SK-N-SH treated with all-trans-retinoic acid at 6 μM for 48 hours (cell line): ENCODE data around the gene MORF4L1.

Experiments
- ATAC-seq: fragments of 200-7000 bp; cut with Tn5 transposase; 3 replicates; pipeline ENCODE4 v1.9.1; 2020; ENCODE audit warnings: mild to moderate bottlenecking, moderate library complexity
- ARNTL ChIP-seq: fragments of 450-650 bp; formaldehyde crosslinking; IDR thresholded peaks from 2 replicates; pipeline ENCODE4 v1.5.0; 2020; ENCODE audit warnings: low read depth, mild to moderate bottlenecking, moderate library complexity, borderline replicate concordance
- CSDC2 ChIP-seq: fragments of 250-450 bp; sonication (Bioruptor Pico); IDR thresholded peaks from 2 replicates; pipeline ENCODE4 v1.5.0; 2020; ENCODE audit warnings: mild to moderate bottlenecking, moderate library complexity
- ESRRG ChIP-seq: fragments of 250-450 bp; sonication (Bioruptor Pico); IDR thresholded peaks from 2 replicates; pipeline ENCODE4 v1.6.1; 2021; ENCODE audit warnings: mild to moderate bottlenecking
- GLIS3 ChIP-seq: fragments of 250-450 bp; sonication (Bioruptor Pico); IDR thresholded peaks from 2 replicates; pipeline ENCODE4 v1.5.0; 2020; ENCODE audit warnings: mild to moderate bottlenecking, moderate library complexity
- ISL1 ChIP-seq: fragments of 250-450 bp; sonication (Bioruptor Pico); IDR thresholded peaks from 2 replicates; pipeline ENCODE4 v2.1.2; 2022; ENCODE audit warnings: mild to moderate bottlenecking, moderate library complexity
- OSR1 ChIP-seq: fragments of 250-450 bp; sonication (Bioruptor Pico); IDR thresholded peaks from 2 replicates; pipeline ENCODE4 v1.8.0; 2022; ENCODE audit warnings: moderate library complexity, mild to moderate bottlenecking, inconsistent platforms
- POU6F1 ChIP-seq: fragments of 250-450 bp; sonication (Bioruptor Pico); IDR thresholded peaks from 2 replicates; pipeline ENCODE4 v1.8.0; 2021; ENCODE audit warnings: low read depth, mild to moderate bottlenecking, moderate library complexity, borderline replicate concordance
- PPARA ChIP-seq: fragments of 250-450 bp; sonication (Bioruptor Pico); IDR thresholded peaks from 2 replicates; pipeline ENCODE4 v1.5.0; 2020; ENCODE audit warnings: mild to moderate bottlenecking, borderline replicate concordance
- RARB ChIP-seq: fragments of 250-450 bp; sonication (Bioruptor Pico); IDR thresholded peaks from 2 replicates; pipeline ENCODE4 v1.8.0; 2021; ENCODE audit warnings: mild to moderate bottlenecking, moderate library complexity
- SNAI2 ChIP-seq: fragments of 250-450 bp; sonication (Bioruptor Pico); IDR thresholded peaks from 2 replicates; pipeline ENCODE4 v1.5.0; 2020; ENCODE audit warnings: mild to moderate bottlenecking, moderate library complexity
- TCF4 ChIP-seq: fragments of 250-450 bp; sonication (Bioruptor Pico); IDR thresholded peaks from 2 replicates; pipeline ENCODE4 v1.8.0; 2021; ENCODE audit warnings: mild to moderate bottlenecking, moderate library complexity, borderline replicate concordance
- TOX ChIP-seq: fragments of 250-450 bp; sonication (Bioruptor Pico); IDR thresholded peaks from 2 replicates; pipeline ENCODE4 v1.8.0; 2021; ENCODE audit warnings: mild to moderate bottlenecking, moderate library complexity, borderline replicate concordance
- ZC3H10 ChIP-seq: fragments of 250-450 bp; sonication (Bioruptor Pico); IDR thresholded peaks from 2 replicates; pipeline ENCODE4 v1.5.1; 2021; ENCODE audit warnings: mild to moderate bottlenecking, moderate library complexity
- ZFP3 ChIP-seq: fragments of 250-450 bp; sonication (Bioruptor Pico); IDR thresholded peaks from 2 replicates; pipeline ENCODE4 v1.5.0; 2020; ENCODE audit warnings: mild to moderate bottlenecking, moderate library complexity
- ZFP30 ChIP-seq: fragments of 450-650 bp; formaldehyde crosslinking; IDR thresholded peaks from 2 replicates; pipeline ENCODE4 v1.5.0; 2022; ENCODE audit warnings: mild to moderate bottlenecking, moderate library complexity
- ZNF565 ChIP-seq: fragments of 450-650 bp; formaldehyde crosslinking; conservative IDR thresholded peaks from 2 replicates; pipeline ENCODE4 v1.5.0; 2020; ENCODE audit warnings: low read depth, mild to moderate bottlenecking, moderate library complexity
- ZNF70 ChIP-seq: fragments of 450-650 bp; formaldehyde crosslinking; IDR thresholded peaks from 2 replicates; pipeline ENCODE4 v1.5.0; 2020; ENCODE audit warnings: mild to moderate bottlenecking, moderate library complexity
- ZNF8 ChIP-seq: fragments of 450-650 bp; formaldehyde crosslinking; IDR thresholded peaks from 2 replicates; pipeline ENCODE4 v1.5.0; 2020; ENCODE audit warnings: mild to moderate bottlenecking, moderate library complexity
- TF ChIP-seq, protein P1 (sequence below): fragments of 250-450 bp; sonication (Bioruptor Pico); IDR thresholded peaks from 2 replicates; pipeline ENCODE4 v1.8.0; 2020; ENCODE audit warnings: mild to moderate bottlenecking, moderate library complexity, borderline replicate concordance
- TF ChIP-seq, protein P2 (sequence below): fragments of 250-450 bp; sonication (Bioruptor Pico); IDR thresholded peaks from 2 replicates; pipeline ENCODE4 v1.5.1; 2021; ENCODE audit warnings: mild to moderate bottlenecking, moderate library complexity
- TF ChIP-seq, protein P3 (sequence below): fragments of 250-450 bp; sonication (Bioruptor Pico); IDR thresholded peaks from 2 replicates; pipeline ENCODE4 v1.5.1; 2020; ENCODE audit warnings: low read depth, mild to moderate bottlenecking, moderate library complexity

MORF4L1 gene

GRCh38 chr15:78879517-78880241 lies 7.0 kb downstream of the MORF4L1 start:
- TF ChIP-seq ZNF565 (CRISPR knock-in tag), result no peak
- TF ChIP-seq, protein P1, sequence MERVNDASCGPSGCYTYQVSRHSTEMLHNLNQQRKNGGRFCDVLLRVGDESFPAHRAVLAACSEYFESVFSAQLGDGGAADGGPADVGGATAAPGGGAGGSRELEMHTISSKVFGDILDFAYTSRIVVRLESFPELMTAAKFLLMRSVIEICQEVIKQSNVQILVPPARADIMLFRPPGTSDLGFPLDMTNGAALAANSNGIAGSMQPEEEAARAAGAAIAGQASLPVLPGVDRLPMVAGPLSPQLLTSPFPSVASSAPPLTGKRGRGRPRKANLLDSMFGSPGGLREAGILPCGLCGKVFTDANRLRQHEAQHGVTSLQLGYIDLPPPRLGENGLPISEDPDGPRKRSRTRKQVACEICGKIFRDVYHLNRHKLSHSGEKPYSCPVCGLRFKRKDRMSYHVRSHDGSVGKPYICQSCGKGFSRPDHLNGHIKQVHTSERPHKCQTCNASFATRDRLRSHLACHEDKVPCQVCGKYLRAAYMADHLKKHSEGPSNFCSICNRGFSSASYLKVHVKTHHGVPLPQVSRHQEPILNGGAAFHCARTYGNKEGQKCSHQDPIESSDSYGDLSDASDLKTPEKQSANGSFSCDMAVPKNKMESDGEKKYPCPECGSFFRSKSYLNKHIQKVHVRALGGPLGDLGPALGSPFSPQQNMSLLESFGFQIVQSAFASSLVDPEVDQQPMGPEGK (CRISPR knock-in tag), result no peak
- no peak for TF ChIP-seq TCF4 (CRISPR knock-in tag)
- TF ChIP-seq, all 23 proteins: peak for 0
- peak; percentile 16; the same call in 2 of the 3 replicates for ATAC-seq

DNA sequence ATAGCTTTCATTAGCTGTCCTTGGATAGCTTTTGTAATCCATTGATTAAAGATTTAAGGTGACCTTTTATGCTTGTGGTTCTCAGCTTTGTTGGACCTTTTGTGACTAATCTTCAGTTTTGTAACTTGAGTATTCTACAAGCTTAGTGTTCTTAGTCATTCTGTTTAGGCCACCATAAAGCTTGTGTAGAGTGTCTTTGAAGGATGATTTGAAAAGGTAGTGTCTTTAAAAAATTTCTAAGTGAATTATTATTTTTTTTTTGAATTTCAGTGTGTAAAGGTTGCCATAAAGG lies 7.5 kb downstream of the MORF4L1 start:
- peak; percentile 33 for ATAC-seq
- no peak for TF ChIP-seq TOX (CRISPR knock-in tag)
- TF ChIP-seq ZNF70 (CRISPR knock-in tag), result no peak
- TF ChIP-seq GLIS3 (CRISPR knock-in tag), result no peak
- no peak for TF ChIP-seq TCF4 (CRISPR knock-in tag)
- TF ChIP-seq ZFP3 (CRISPR knock-in tag), result no peak
- no peak for TF ChIP-seq ZNF565 (CRISPR knock-in tag)
- TF ChIP-seq ISL1 (CRISPR knock-in tag), result no peak

DNA sequence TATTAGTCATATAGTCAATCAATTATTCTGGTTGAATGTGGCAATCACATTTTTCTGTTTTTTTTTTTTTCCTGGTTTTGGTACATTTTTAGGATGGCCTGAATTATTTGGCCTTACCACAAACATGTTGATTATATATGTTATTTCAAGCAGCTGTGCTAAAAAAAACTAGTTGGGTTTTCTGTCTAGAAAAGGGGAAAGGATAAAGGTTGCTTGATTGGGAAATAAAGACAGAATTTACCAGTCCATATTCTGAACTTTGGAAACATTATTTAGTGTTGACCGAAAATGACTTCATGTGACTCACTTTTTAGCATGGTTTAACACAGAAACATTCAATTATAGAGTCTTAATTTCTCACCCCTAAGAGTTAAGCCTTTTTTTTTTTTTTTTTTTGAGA lies 8.1 kb downstream of the MORF4L1 start:
- TF ChIP-seq PPARA (CRISPR knock-in tag) (no peak), TOX (CRISPR knock-in tag) (no peak), OSR1 (CRISPR knock-in tag) (no peak), ARNTL (no peak), POU6F1 (CRISPR knock-in tag) (no peak), ZNF565 (CRISPR knock-in tag) (no peak)

DNA sequence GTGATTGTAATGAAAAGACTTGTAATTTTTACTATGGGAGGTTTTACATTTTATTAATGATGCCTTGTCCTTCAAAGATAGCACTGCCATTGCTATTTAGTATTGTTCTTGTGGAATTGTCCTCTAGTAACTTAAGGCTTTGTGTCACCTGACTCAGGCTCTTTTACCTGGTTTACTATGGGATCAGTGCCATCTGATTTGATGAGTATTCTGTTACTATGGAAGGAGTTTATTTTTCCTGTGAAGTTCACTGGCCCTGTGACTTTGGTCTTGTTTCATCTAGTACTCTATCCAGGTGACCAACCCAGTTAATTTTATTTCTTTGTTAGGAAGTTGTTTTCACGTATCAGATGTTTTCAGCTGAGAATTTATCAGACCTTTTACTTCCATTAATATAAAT lies 9.0 kb downstream of the MORF4L1 start:
- TF ChIP-seq ZC3H10 (CRISPR knock-in tag) (no peak), OSR1 (CRISPR knock-in tag) (no peak), ZNF565 (CRISPR knock-in tag) (no peak), ZFP30 (no peak)
- TF ChIP-seq, protein P2, sequence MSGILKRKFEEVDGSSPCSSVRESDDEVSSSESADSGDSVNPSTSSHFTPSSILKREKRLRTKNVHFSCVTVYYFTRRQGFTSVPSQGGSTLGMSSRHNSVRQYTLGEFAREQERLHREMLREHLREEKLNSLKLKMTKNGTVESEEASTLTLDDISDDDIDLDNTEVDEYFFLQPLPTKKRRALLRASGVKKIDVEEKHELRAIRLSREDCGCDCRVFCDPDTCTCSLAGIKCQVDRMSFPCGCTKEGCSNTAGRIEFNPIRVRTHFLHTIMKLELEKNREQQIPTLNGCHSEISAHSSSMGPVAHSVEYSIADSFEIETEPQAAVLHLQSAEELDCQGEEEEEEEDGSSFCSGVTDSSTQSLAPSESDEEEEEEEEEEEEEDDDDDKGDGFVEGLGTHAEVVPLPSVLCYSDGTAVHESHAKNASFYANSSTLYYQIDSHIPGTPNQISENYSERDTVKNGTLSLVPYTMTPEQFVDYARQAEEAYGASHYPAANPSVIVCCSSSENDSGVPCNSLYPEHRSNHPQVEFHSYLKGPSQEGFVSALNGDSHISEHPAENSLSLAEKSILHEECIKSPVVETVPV (CRISPR knock-in tag), result no peak
- TF ChIP-seq, all 23 proteins: peak for 0
- no peak for ATAC-seq

More for the DNA sequence above, 8.1 kb downstream of the MORF4L1 start:
- no peak for ATAC-seq

DNA sequence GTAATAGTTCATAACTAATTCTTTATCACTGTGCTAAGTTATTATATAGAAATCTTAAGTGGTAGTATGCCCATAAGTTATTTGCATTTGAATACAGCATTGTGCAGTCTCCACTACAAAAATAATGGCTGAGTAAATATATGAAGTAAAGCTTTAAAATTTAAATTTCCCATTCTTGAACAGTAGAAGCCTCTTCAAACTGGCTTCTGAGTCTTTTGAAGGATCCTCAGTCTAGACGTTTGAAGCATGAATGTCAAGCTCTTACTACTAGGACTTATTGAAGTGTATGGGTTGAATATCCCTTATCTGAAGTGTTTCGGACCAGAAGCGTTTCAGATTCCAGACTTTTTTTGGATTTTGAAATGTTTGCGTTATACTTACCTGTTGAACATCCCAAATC lies 16.3 kb downstream of the MORF4L1 start:
- no peak for ATAC-seq
- TF ChIP-seq PPARA (CRISPR knock-in tag) (no peak), CSDC2 (CRISPR knock-in tag) (no peak), ZNF565 (CRISPR knock-in tag) (no peak), ZFP30 (no peak), ZFP3 (CRISPR knock-in tag) (no peak), POU6F1 (CRISPR knock-in tag) (no peak), TOX (CRISPR knock-in tag) (no peak), ZNF70 (CRISPR knock-in tag) (no peak), TCF4 (CRISPR knock-in tag) (no peak), SNAI2 (CRISPR knock-in tag) (no peak), ZNF8 (no peak), ESRRG (CRISPR knock-in tag) (no peak), ISL1 (CRISPR knock-in tag) (no peak), RARB (CRISPR knock-in tag) (no peak), OSR1 (CRISPR knock-in tag) (no peak), ZC3H10 (CRISPR knock-in tag) (no peak)
- TF ChIP-seq, protein P1 (CRISPR knock-in tag), result no peak
- TF ChIP-seq, protein P2 (CRISPR knock-in tag), result no peak
- TF ChIP-seq, protein P3, sequence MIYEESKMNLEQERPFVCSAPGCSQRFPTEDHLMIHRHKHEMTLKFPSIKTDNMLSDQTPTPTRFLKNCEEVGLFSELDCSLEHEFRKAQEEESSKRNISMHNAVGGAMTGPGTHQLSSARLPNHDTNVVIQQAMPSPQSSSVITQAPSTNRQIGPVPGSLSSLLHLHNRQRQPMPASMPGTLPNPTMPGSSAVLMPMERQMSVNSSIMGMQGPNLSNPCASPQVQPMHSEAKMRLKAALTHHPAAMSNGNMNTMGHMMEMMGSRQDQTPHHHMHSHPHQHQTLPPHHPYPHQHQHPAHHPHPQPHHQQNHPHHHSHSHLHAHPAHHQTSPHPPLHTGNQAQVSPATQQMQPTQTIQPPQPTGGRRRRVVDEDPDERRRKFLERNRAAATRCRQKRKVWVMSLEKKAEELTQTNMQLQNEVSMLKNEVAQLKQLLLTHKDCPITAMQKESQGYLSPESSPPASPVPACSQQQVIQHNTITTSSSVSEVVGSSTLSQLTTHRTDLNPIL, result no peak
